CD4-positive, alpha-beta T cell treated with Interferon alpha-2 for 1 hour (primary cell): ENCODE data around the gene IRF2.
"Not testable (repeated sequence)": the region's sequence is repeated elsewhere in the genome, so short reads cannot be mapped to it uniquely, and the experiment has no call there.

Source experiments
- DNase-seq, 2 donors: peaks; one replicate each; pipeline ENCODE4 v3.0.0-alpha.2; 2020 to 2022

Gene IRF2

DNA sequence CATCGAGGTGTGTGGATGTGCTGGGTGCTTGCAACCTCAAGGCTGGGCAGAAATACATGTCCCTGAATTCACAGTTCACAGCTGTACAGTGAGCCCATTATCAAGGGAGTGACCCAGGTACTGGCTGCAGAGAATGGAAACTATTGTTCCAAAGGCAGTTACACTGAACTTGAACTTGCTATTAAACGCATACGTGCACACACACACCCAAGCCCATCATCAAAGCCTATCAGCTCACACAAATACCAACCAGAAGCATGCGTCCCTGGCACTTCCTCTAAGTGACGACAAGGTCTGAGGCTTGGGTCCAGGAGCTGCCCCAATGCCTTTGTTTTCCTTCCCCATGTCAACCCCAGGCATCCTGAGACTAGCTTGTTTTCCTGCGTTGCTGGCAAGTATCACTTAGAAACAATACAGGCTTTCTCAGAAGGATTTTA is 88.6 kb downstream of the IRF2 start:
- peak; percentile 11 to 46 for DNase-seq

DNA sequence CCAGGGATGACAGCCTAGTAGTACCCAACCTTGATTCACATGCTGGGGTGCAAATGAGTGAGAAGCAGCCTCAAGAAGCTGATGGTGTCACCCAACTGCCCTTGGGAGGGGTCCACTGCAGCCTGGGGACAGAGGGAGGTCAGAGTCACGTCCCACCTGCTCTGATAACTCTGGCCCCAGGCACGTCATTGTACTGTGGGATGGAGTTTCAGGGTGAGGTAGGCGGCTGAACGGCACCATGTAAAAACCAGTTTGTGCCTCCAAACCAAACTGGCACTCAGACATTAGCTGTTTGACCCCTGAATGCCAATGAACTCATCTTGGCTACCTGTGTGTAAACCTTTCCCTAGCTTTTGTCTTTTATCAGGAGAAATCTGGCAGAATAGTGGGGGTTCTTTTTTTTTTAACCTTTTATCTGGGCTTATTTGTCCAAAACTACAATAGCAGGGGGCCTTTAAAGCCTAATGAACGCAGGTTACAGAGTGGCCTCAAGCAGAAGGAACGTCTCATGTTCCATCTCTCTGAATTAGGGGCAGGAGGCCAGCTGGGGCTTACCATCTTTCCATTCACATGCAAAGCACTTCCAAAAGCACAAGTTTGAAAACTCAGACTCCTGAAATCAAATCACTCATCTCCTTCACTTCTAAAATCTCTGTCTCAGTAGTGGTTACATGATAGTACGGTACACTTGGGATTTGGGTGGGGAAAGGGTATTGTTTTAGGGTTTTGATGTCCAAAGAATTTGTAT is 89.4 kb downstream of the IRF2 start:
- no peak for DNase-seq

DNA sequence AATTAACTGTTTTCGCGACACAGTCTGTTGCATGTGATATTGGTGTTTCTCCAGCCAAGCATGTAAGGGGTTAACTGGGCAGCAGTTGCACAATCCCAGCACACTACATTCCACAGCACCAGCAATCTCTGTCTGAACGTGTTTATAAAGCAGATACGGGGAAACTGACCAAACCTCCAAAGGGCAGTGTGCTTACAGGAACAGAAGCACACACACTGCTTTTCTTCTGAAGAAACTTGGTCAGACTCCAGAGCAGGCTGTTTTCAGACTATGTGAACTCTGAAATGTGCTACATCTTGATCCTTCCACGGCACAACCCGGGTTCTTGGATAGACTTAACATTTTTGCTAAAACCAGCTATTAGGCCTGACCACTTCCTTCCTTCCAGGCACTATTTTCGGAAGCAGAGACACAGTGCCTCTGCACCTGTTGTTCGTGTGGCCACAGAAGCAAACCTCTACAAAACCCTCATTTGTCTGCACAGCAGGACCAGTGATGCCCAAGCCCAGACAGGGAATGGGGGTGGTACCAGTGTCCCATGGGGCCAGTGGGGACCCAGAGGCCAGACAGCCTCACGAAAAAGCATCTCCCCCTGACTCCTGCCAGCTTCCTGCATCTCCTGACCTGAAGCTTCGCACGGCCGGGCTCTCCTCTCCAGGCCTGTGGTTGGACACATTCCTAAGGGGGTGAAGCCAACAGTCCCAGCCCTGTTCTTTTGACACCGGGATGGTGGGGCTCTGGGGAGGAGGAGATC is 90.1 kb downstream of the IRF2 start:
- peak; percentile 36 to 48 for DNase-seq

DNA sequence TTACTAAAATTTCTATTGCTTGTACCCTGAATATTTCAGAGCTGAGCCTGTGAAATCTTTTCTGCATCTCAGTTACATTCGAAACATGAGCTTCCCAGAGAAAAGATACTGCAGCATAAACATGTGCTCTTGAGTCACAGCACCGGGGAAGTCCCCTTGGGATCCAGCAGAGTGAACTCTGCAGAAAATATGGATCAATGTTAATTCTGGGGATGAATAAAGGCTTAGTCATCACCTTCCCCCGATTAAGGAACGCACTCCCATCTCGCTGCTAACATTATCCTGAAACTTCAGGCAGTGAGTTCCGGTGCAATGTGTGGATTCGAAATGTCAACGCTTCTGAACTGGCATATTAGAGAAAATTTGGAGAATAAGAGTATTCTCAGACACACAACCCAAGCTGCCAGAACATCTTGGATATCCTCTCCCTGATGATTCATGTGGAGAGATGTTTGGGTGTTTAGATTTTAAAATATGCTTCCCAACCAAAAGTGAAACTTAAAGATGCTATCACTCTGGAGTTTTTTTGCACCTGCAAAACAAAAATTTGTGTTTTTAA is 90.8 kb downstream of the IRF2 start:
- no peak for DNase-seq

DNA sequence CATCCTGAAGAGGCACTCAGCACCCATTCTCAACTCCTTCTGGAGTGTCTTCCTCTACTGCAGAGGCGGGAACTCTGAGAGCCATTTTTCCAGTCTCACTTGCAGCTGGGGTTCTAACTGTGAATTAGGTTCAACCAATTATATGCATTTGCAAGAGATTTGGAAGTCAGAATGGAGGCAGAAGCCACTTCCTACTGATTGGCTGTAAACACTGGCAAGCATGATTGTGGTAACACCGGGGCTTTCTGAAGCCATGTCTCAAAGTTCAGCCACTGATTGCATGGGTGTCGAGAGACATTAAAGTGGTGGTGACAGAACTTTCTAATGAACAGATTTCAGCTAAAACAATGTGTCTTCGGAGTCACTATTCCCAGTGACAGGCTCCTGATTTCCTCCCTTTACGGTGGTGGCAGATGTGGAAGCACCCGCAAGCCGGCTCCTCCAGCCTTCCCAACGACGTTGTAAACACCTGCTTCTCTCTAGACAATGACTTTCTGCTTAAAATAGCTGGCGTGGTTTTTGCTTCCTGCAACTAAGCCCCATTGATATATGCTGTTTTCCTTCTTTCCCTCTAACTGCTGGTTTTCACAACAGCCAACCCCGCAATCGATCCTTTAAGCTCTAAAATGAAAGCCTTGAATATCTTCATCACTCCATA is 92.0 kb downstream of the IRF2 start:
- no peak for DNase-seq

DNA sequence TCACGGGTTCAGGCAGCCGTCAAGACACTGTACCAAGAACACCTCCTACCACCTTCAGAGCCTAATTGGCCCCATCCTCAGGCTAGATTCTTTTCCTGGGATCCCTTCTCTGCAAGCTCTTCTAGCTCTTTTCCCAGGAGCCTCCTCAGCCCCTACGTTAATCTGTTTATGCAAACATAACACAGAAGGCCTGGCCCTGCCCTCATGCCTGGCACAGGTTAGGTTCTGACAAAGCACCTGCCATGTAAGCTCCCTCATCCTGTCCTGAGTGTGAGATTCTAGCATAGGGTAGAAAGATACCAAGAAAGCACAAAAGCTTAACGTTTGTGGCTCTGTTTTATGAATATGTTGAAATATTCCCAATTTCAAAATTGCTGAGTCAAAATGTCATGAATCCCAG is 93.6 kb downstream of the IRF2 start:
- DNase-seq, result no peak

DNA sequence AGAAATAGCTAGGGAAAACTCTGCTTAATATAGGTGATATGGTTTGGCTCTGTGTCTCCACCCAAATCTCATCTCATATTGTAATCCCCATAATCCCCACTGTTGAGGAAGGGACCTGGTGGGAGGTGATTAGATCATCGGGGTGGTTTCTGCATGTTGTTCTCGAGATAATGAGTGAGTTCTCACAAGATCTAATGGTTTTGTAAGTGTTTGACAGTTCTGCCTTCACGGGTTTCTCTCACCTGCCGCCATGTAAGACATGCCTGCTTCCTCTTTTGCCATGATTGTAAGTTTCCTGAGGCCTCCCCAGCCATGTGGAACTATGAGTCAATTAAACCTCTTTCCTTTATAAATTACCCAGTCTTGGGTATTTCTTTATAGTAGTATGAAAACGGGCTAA is 94.1 kb downstream of the IRF2 start:
- not testable (repeated sequence) for DNase-seq

DNA sequence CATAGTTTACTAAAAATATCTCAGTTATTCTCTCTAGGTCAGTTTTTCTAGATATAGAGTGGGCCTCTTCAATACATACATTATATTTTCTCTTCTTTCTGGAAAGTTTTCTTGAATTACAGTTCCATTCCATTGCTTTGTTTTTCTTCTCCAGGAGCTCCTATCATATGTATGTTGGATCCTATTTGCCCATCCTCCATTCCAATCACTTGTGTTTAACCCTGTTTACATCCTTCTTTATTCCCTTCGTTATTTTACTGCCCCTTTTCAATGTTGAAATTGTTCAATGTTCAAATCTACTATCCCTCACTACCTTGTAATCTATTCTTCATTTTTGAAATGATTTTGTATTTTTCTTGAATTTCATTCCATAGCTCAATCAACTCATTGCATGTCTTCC is 97.4 kb downstream of the IRF2 start:
- no peak for DNase-seq

DNA sequence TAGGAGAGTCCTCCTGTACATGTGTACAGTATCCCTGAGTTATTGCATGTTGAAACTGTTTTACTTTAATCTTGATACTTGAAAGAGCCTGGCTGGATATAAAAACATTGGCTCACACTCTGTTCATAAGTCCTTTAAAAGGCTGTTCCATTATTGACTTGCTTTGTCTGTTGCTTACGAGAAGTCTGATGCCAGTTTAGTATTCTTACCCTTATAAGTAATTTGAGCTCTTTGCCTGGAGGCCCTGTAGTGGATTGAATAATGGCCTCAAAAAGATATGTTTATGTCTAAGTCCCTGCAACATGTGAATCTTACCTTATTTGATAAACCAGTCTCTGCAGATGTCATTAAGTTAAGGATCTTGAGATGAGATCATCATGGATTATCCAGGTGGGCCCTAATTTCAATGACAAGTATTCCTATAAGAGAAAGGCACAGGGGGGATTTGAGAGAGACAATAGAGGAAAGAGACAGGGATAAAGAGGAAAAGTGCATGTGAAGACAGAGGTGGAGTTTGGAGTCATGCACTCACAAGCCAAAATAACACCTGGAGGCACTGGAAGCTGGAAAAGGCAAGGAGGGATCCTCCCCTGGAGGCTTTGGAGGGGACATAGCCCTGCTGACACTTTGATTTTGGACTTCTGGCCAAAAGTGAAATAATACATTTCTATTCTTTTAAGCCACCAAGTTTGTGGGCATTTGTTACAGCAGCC is 98.1 kb downstream of the IRF2 start:
- DNase-seq, result no peak

DNA sequence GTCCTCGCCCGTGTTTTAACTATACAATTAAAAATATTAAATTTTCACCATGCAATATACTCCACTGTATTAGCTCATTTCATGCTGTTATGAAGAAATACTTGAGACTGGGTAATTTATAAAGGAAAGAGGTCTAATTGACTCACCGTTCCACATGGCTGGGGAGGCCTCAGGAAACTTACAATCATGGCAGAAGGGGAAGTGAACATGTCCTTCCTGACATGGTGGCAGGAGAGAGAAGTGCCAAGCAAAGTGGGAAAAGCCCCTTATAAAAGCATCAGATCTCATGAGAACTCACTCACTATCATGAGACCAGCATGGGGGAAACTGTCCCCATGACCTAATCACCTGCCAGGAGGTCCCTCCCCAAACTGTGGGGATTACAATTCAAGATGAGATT is 98.7 kb downstream of the IRF2 start:
- not testable (repeated sequence) for DNase-seq

DNA sequence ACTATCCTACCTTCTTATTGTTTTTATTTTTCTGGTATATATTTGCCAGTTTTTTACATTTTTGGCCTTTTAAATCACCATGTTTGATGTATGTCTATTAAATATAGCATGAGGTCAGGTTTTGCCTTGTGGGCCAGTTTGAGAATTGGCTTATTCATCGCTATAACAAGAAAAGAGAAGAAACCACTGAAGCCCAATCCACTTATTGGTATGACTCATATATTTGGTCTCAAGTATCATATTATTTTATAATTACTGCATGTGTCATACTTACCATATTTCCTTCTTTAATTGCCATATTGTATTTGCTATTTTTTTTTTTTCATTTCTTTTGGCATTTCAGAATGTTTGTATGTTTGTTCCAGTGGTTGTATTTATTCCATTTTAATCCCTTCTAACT is 99.3 kb downstream of the IRF2 start:
- DNase-seq, result no peak

DNA sequence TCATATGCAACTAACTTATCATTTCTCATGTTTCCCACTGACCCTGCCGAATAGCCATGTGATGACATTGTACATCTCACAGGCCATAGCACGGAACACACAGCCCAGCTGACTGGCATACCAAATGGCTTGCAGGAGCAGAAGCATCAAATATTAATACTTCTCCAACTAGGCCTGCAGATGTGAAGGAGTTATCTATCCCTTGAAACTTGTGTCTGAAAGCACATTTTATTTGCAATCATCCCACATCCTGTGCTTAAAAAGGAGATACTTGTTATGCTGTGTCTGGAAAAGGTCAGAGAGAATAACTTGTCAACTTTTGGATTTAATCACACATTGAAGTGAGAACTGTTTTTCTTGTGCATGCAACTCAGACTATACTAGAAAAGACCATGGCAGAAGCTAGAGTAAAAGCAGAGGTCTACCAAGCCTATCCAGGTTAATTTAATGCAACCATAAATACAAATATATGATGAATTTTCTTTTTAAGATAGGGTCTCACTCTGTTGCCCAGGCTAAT is 100.4 kb downstream of the IRF2 start:
- no peak for DNase-seq

DNA sequence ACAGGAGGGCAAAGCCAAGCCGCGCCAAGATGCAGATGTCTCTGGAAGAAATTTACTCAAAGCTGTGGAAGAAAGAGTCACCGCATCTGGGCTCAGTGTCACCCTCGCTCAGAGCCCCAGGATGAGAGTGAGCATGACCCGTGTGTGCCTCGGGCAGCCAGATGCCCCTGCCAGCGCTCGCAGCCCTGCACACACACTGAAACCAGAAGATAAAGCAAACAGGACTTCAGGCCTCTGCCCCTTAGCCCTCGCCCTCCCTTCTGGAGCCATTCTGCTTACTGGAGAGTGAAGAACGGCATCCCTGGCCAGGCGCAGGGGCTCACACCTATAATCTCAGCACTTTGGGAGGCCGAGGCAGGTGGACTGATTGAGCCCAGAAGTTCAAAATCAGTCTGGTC is 103.0 kb downstream of the IRF2 start:
- no peak for DNase-seq

DNA sequence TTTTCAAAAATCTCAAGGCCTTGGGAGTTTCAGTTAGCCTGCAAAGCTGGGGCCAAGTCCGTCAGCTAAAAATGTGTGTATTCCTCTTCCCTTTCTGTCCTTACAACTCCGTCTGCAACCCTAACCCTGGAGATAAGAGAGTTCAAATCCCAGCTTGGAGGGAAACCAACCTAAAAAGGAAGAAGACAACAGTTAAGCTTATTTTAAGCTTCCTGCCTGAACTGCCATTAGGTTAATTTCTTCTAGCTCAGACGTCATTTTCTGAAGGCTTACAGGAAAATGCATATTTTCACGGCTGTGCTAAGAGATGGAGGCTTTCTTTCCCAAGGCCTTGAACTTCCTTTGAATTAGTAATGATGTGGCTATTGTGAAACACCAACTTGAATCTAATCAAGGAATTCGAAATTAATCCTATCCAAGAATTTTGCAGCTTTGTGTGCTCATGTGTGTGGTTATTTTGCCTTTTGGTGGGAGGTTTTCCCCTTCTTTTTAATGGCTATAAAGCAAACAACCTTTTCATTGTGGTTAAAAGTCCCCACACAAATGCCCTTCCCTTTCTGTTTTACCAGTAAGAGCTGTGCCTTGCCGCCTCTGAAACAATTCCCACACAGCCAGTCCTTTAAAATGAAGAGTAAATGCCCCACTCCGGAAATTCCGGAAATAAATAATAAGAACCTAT is 103.5 kb downstream of the IRF2 start:
- DNase-seq, result no peak

DNA sequence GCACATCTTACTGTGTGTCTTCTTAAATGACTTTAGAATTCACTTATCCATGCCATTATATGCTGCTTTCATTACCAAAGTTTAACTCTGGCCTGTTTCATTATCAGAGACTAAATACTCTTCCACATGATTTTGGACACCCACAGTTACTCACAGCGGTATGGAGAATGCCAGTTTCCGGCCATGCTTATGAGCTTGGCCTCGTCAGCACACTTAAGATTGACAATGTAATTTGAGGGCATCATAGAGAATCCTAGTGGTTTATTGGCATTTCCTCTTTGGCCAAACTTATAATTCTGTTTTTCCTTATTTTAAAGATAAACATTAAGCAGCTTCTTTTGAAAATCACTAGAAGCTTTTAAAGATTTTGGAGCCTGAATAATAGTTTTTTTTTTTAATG is 104.5 kb downstream of the IRF2 start:
- no peak for DNase-seq

DNA sequence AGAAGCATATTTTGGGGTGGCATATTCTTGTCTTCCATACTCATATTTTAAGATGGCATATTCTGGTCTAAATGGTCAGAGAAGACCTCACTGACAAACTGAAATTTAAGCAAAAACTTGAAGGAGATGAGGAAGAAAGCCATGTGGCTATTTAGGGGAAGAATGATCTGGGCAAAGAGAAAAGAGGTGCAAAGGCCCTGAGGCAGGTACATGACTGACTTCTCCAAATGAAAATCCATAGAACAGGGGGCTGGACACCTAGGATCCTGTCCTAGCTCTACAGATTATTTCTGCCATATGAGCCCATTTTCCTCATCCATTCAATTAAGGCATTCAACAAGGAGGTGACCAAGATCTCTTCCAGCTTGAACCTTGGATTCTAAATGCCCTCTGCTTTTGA is 105.6 kb downstream of the IRF2 start:
- DNase-seq, result no peak

DNA sequence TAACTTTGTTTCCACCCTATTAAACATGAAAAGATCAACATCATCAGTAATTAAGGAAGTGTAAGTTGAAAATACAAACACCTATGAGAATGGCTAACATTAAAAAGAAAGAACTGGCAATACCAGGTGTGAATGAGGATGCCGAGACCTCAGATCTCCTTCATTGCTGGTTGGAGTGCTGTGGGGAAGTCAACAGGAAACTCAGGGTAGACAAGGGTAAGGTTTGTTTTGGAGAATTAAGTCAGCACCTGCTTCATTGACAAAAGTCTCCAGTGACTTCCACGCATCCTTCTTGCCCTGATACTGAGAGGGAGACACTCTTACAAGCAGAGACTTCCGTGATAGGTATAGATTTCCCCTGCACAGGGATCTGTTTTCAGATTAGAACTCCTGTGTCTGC is 106.1 kb downstream of the IRF2 start:
- no peak for DNase-seq

DNA sequence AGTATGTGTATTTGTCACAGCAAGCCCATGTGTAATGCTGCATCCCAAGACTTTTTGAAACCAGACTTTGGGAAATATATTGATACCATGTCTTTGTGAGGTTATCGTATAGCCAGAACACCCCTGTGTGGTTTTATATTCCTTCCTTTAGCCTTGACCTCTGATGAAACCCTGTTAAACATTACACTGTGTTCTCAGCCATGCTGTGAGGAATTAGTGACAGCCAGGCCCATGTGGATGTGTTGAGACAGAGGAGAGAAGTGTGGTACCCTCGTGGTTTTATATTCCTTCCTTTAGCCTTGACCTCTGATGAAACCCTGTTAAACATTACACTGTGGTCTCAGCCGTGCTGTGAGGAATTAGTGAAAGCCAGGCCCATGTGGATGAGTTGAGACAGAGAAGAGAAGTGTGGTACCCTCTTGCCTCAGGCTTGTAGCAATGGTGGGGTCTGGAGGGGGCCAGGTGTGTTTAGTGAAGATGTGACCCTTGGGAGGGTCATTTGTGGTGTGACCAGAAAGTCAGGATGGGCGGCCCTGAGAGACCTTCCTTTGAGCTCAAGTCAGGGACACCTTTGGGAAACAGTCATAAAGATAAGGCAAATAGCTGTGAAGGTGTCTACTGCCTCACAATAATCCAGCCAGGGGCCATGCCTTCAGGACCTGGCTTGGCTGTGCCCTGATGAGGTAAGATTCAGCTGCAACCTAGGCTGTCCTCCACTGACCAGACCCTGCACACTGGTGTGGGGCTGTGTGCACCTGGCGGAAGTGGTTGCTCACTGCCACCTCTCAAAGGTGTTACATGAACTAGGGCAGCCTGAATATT is 110.0 kb downstream of the IRF2 start:
- DNase-seq, result no peak

DNA sequence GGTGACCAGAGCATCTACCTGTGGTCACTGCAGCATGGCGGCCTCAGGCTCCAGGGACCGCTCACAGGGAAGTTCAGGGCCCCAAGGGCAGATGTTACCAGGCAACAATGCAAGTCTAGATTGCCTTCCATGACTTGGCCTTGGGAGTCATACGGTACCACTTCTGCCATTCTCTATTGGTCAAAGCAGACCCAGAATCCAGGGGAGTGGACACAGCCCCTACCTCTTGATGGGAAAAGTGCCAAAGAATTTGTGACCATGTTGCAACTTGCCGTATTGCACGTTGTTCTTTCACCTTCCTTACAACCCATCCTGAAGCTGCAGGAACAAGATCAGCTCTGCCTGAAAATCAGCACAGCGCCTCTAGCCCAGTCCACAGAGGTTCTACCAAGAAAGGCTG is 111.1 kb downstream of the IRF2 start:
- no peak for DNase-seq

DNA sequence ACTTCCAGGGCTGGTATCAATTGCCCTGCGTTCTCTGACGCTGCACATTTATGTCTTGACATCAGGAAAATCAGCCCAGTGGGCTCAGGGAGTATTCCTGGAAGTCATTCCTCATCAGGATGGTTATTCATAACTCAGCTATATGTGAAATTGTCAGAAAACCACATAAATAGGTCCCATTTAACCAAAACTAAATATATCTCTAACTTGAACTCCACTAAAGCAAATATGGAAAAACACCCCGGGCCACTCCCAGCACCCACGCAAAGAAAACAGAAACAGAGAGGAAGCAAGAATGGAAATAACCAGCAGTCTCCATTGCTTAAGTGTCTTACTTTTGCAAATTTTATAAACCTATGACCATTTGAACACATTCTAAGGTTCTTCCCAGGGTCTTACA is 112.0 kb downstream of the IRF2 start:
- no peak for DNase-seq

DNA sequence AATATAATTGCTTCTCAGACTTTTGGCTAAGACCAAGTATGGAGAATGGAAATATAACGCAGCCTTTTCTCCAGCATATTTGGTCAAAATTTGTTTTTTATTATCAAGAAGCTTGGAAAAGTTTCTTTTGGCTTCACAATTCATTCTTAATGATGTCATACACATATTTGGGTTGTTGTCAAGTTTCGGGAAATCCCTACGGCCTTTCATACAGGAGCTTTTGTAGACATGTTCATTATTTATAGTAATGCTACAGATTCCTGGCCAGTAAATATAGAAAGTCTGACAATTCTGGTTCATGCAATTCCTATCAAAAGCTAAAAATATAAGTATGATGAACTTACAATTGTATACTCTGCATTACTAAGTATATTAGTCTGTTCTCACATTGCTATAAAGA is 112.9 kb downstream of the IRF2 start:
- no peak for DNase-seq
